HL-60 (cell line): ENCODE measurements around the gene ALDH1L2.
A peak's percentile ranks its signal among the peaks of the same experiment; 100 is the strongest.
"Not testable (repeated sequence)": the region's sequence is repeated elsewhere in the genome, so short reads cannot be mapped to it uniquely, and the experiment has no call there.

Experiments
- DNase-seq, 2 experiments: peaks; one replicate each; pipeline ENCODE4 v3.0.0-alpha.2; 2010 to 2020; ENCODE audit warnings: low read depth in 1 of 2, low spot score in 1 of 2
- H3K27ac ChIP-seq: fragments of 250-450 bp; sonication (Bioruptor Pico); replicated peaks from 2 replicates; pipeline ENCODE4 v1.5.1; 2020; ENCODE audit warnings: mild to moderate bottlenecking, moderate library complexity
- H3K27me3 ChIP-seq: fragments of 250-450 bp; sonication (Bioruptor Pico); 2 replicates; pipeline ENCODE4 v1.5.1; 2021; ENCODE audit warnings: mild to moderate bottlenecking, moderate library complexity; ENCODE audit not compliant: insufficient read depth, poor library complexity, severe bottlenecking
- H3K4me3 ChIP-seq: replicated peaks from 2 replicates; pipeline ENCODE4 v1.5.1; 2011; ENCODE audit warnings: mild to moderate bottlenecking, control low read depth, low read length; ENCODE audit not compliant: insufficient read depth
- GABPA ChIP-seq: IDR thresholded peaks from 2 replicates; pipeline ENCODE4 v1.6.1; 2012; ENCODE audit warnings: low read depth
- POLR2AphosphoS5 ChIP-seq: IDR thresholded peaks from 2 replicates; pipeline ENCODE4 v1.6.1; 2012; ENCODE audit warnings: low read depth
- SPI1 ChIP-seq: IDR thresholded peaks from 2 replicates; pipeline ENCODE4 v1.6.1; 2012; ENCODE audit warnings: low read depth, mild to moderate bottlenecking, borderline replicate concordance
- TF ChIP-seq, protein P1 (sequence below): IDR thresholded peaks from one replicate; pipeline ENCODE4 v1.5.1; 2011; ENCODE audit warnings: low read length, control low read depth, inconsistent platforms; ENCODE audit not compliant: insufficient read depth
- TF ChIP-seq, protein P2 (sequence below): IDR thresholded peaks from 2 replicates; pipeline ENCODE4 v1.6.1; 2012; ENCODE audit warnings: low read depth; ENCODE audit not compliant: insufficient replicate concordance

Gene ALDH1L2

DNA sequence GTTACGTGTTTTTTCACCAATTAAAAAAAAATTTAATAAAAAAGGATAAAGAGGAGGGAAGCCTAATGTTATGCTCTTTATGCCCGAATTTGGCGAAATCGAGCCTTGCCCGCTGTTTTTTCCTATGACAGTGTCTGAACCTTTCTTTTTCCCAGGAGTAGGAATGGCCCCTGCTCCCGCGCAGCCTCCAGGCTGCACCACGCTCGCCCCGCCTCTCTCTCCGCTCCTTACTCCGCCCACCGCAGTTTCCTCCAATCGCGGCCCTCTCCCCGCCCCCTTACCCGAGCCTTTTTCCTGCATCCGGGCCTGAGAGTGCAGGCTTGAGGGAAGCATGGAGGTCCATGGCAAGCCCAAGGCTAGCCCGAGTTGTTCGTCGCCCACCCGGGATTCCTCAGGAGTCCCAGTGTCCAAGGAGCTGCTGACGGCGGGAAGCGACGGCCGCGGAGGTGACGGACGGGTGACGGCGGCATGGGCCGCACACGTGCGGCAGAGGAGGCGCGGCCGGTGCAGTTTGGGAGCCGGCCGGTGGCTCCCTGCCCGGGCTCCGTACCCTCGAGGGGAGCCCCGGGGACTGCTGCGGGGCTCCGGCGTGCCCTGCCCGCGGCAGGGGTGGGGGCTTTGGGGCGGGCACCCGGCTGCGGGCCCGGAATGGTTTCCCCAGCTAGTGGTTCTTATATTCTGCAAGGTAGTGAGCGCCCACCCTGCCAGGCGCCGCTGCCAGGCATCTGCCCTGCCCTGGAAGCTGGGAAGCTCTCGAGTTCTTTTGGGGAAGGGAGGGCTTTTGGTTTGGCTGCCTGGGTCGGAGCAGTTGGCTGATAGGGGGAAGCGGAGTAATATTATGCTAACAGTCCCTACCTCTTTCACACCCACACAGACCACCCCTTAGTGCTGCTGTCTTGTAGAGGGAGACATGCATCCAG is 98.0 kb downstream of the ALDH1L2 start, which contains the start of gene NOPCHAP1:
Gene NOPCHAP1 (plus strand): TSS at position 295 of the 920 bp plus-strand sequence. CDS start 37 bp downstream, at position 332.
- H3K27ac ChIP-seq, result peak within 1 kb of the TSS; percentile 64
- no peaks in the 10 kb centered on the region for H3K27me3 ChIP-seq
- peak; percentile 57 to 91 for DNase-seq
- TF ChIP-seq GABPA (no peak), POLR2AphosphoS5 (peak; percentile 79)
- peak within 1 kb of the TSS; percentile 96 for H3K4me3 ChIP-seq

DNA sequence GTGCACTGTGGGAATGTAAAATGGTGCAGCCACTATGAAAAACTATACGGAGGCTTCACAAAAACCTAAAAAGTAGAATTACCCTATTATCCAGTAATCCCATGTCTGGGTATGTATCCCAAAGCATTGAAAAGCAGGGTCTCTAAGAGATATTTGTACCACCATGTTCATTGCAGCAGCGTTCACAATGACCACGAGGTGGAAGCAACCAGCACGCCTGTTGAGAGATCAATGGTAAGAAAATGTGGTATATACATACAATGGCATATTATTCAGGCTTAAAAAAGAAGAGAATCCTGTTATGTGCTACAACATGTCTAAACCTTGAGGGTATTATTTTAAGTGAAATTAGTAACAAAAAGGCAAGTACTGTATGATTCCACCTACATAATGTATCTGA is 99.1 kb downstream of the ALDH1L2 start:
- H3K27ac ChIP-seq, result no peak overlapping the region
- no peak for TF ChIP-seq SPI1
- H3K27me3 ChIP-seq, result no peaks in the 10 kb centered on the region
- H3K4me3 ChIP-seq, result no peak overlapping the region
- no peak for DNase-seq

DNA sequence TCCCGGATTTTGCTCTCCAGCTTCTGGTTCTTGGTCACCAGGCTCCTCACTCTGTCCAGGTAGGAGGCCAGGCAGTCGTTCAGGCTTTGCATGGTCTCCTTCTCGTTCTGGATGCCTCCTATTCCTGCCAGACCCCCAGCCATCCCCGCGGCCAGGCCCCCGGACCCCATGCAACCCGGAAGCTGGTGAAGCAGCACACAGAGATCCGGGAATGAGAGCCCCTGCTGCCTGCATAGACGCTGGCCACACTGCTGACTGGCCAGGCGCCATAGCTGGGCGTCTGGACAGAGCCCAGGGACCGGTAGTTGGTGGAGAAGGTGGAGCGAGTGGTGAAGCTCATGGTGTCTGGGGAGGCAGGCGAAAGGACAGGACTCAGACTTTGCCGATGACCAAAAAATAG is 106.6 kb downstream of the ALDH1L2 start:
- DNase-seq, H3K27me3 ChIP-seq: not testable (repeated sequence)

DNA sequence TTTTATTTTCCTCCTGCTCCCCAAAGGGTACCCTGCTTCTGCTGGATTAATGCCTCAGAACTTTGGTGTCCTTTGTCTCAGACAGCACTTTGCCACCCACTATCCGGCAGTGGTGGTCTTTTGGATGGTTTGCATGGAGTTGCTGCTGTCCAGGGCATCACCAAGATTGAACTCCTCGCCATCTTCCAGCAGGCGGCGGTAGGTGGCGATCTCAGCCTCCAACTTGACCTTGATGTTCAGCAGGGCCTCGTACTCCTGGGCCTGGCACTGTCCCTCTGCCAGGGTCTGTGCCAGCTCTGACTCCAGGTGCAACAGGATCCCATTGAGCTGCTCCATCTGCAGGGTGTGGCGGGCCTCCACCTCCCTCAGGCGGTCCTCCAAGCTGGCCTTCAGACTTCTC is 107.6 kb downstream of the ALDH1L2 start:
- H3K4me3 ChIP-seq, result no peak overlapping the region
- H3K27me3 ChIP-seq, result no peaks in the 10 kb centered on the region
- TF ChIP-seq, protein P1, sequence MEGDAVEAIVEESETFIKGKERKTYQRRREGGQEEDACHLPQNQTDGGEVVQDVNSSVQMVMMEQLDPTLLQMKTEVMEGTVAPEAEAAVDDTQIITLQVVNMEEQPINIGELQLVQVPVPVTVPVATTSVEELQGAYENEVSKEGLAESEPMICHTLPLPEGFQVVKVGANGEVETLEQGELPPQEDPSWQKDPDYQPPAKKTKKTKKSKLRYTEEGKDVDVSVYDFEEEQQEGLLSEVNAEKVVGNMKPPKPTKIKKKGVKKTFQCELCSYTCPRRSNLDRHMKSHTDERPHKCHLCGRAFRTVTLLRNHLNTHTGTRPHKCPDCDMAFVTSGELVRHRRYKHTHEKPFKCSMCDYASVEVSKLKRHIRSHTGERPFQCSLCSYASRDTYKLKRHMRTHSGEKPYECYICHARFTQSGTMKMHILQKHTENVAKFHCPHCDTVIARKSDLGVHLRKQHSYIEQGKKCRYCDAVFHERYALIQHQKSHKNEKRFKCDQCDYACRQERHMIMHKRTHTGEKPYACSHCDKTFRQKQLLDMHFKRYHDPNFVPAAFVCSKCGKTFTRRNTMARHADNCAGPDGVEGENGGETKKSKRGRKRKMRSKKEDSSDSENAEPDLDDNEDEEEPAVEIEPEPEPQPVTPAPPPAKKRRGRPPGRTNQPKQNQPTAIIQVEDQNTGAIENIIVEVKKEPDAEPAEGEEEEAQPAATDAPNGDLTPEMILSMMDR, result no peak
- H3K27ac ChIP-seq, result no peak overlapping the region
- no peak for DNase-seq

More for the DNA sequence above, 106.6 kb downstream of the ALDH1L2 start:
- H3K4me3 ChIP-seq, H3K27ac ChIP-seq: not testable (repeated sequence)

DNA sequence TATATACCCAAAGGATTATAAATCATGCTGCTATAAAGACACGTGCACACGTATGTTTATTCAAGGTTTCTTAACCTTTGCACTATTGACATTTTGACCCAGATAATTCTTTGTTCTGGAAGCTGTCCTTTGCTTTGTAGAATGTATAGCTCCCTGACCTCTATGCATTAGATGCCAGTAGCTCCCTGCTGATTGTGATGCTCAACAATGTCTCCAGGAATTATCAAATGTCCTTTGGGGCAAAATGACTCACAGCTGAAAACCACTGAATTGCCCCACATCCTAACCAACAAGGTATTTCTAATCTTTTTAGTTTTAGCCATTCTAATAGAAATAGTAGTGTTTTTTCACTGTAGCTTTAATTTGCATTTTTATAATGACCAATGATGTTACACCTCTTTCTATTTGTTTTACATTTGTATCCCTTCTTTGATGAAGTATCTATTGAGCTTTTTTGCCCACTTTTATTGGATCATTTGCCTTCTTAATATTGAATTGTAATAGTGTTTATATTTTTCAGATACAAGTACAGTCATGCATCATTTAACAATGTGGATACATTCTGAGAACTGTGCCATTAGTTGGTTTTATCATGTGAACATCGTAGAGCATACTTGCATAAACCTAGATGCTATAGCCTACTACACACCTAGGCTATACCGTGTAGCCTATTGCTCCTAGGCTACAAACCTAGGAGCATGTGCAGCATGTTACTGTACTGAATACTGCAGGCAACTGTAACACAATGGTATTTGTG is 108.5 kb downstream of the ALDH1L2 start:
- H3K27me3 ChIP-seq, result no peaks in the 10 kb centered on the region
- no peak for DNase-seq
- no peak overlapping the region for H3K27ac ChIP-seq
- TF ChIP-seq SPI1 (no peak), GABPA (no peak), POLR2AphosphoS5 (no peak)
- TF ChIP-seq, protein P1, result no peak
- TF ChIP-seq, protein P2, sequence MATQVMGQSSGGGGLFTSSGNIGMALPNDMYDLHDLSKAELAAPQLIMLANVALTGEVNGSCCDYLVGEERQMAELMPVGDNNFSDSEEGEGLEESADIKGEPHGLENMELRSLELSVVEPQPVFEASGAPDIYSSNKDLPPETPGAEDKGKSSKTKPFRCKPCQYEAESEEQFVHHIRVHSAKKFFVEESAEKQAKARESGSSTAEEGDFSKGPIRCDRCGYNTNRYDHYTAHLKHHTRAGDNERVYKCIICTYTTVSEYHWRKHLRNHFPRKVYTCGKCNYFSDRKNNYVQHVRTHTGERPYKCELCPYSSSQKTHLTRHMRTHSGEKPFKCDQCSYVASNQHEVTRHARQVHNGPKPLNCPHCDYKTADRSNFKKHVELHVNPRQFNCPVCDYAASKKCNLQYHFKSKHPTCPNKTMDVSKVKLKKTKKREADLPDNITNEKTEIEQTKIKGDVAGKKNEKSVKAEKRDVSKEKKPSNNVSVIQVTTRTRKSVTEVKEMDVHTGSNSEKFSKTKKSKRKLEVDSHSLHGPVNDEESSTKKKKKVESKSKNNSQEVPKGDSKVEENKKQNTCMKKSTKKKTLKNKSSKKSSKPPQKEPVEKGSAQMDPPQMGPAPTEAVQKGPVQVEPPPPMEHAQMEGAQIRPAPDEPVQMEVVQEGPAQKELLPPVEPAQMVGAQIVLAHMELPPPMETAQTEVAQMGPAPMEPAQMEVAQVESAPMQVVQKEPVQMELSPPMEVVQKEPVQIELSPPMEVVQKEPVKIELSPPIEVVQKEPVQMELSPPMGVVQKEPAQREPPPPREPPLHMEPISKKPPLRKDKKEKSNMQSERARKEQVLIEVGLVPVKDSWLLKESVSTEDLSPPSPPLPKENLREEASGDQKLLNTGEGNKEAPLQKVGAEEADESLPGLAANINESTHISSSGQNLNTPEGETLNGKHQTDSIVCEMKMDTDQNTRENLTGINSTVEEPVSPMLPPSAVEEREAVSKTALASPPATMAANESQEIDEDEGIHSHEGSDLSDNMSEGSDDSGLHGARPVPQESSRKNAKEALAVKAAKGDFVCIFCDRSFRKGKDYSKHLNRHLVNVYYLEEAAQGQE, result no peak
- H3K4me3 ChIP-seq, result no peak overlapping the region
